ENCODE measurements around the gene CDC42BPA.

DNA sequence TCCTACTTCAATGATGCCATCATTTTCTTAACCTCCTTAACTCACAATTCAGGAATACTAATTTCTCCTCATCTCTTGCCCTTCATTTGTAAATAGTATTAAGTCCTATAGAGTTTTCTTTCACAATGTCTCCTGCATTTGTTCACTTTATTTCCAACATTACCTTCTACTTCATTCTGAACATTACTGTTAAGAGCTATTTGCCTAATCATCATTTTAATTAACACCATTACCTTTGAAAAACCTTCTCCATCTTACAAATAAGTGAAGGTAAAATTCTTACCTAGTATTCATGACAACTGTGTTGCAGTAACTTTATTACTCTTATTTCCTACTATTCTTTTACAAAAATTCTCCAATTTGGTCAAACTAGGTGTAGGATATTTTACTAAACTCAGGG lies 240.5 kb downstream of the CDC42BPA start:
- TF ChIP-seq, protein P1, sequence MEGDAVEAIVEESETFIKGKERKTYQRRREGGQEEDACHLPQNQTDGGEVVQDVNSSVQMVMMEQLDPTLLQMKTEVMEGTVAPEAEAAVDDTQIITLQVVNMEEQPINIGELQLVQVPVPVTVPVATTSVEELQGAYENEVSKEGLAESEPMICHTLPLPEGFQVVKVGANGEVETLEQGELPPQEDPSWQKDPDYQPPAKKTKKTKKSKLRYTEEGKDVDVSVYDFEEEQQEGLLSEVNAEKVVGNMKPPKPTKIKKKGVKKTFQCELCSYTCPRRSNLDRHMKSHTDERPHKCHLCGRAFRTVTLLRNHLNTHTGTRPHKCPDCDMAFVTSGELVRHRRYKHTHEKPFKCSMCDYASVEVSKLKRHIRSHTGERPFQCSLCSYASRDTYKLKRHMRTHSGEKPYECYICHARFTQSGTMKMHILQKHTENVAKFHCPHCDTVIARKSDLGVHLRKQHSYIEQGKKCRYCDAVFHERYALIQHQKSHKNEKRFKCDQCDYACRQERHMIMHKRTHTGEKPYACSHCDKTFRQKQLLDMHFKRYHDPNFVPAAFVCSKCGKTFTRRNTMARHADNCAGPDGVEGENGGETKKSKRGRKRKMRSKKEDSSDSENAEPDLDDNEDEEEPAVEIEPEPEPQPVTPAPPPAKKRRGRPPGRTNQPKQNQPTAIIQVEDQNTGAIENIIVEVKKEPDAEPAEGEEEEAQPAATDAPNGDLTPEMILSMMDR (IDR thresholded peaks at IDR 0.05), result no peak
- TF ChIP-seq POLR2A (IDR thresholded peaks at IDR 0.05), result no peak

All from lower leg skin (tissue), 3 donors.